ENCODE results near the gene HAVCR1. TPM values are rescaled to one million over a fixed set of nuclear protein-coding genes. Genes with fewer than 3 reads are reported as not detected.
A peak's percentile ranks its signal among the peaks of the same experiment; 100 is the strongest.

The HAVCR1 gene
- total and polyA plus RNA-seq, 2 of the 13 experiments (the other 11 are each of a cell fraction or from before 2014, with no cell fraction given), result 0.93 to 12.3 TPM

DNA sequence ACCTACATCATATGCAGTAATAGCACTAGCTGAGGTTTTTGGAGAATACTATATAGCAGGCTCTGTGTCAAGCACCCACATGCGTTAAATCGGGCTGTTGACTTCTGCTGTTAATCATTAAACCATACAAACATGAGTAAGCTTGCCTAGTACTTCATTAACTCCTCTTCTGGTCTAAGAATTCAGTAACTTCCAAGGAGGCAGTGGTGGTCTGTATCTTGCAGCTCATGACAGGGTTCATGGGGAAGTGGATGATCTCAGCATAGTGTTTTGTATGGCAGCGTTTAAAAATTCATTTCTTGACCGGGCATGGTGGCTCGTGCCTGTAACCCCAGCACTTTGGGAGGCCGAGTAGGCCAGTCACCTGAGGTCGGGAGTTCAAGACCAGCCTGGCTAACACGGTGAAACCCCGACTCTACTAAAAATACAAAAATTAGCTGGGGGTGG, at the start of gene HAVCR1 (continued):
- TF ChIP-seq ZNF816 (CRISPR knock-in tag; IDR thresholded peaks at IDR 0.05; ENCODE audit: borderline replicate concordance) (peak; percentile 19; the same call in 1 of the 2 replicates), KDM6A (CRISPR knock-in tag; IDR thresholded peaks at IDR 0.05; ENCODE audit: low read depth) (peak; percentile 50; the same call in 1 of the 2 replicates), TBX2 (CRISPR knock-in tag; IDR thresholded peaks at IDR 0.05; ENCODE audit: borderline replicate concordance) (peak; percentile 24; the same call in 1 of the 2 replicates), KMT2B (CRISPR knock-in tag; IDR thresholded peaks at IDR 0.05) (peak; percentile 39), POLR2AphosphoS5 (IDR thresholded peaks at IDR 0.05; ENCODE audit: low read depth, low read length) (peak; percentile 79), ZNF446 (CRISPR knock-in tag; IDR thresholded peaks at IDR 0.05) (no peak), ZFY (CRISPR knock-in tag; IDR thresholded peaks at IDR 0.05) (no peak), ZNF790 (CRISPR knock-in tag; IDR thresholded peaks at IDR 0.05; ENCODE audit: borderline replicate concordance) (no peak), SMYD3 (CRISPR knock-in tag; IDR thresholded peaks at IDR 0.05) (peak; percentile 42; the same call in 1 of the 2 replicates), ISL2 (CRISPR knock-in tag; IDR thresholded peaks at IDR 0.05) (peak; percentile 60; the same call in 1 of the 2 replicates), ZNF136 (CRISPR knock-in tag; IDR thresholded peaks at IDR 0.05; ENCODE audit: low read depth) (0 out of 2 replicates have a peak, but pooled peaks have one; percentile 37), MAZ (IDR thresholded peaks at IDR 0.05; ENCODE audit: borderline replicate concordance, low read depth, low read length) (no peak), MAZ (CRISPR knock-in tag; IDR thresholded peaks at IDR 0.05; ENCODE audit: low read depth) (no peak), EHMT2 (IDR thresholded peaks at IDR 0.05; ENCODE audit: borderline replicate concordance, low read depth, low read length) (peak; percentile 80; the same call in 1 of the 2 replicates), PRDM15 (CRISPR knock-in tag; IDR thresholded peaks at IDR 0.05) (no peak), ZGPAT (CRISPR knock-in tag; IDR thresholded peaks at IDR 0.05) (peak; percentile 55; the same call in 1 of the 2 replicates), HOXA3 (CRISPR knock-in tag; IDR thresholded peaks at IDR 0.05) (no peak), MXI1 (IDR thresholded peaks at IDR 0.05; ENCODE audit: borderline replicate concordance, low read depth, low read length) (peak; percentile 28; the same call in 1 of the 3 replicates), ZNF3 (CRISPR knock-in tag; IDR thresholded peaks at IDR 0.05) (peak; percentile 81; the same call in 1 of the 2 replicates)
- TF ChIP-seq, protein P1, sequence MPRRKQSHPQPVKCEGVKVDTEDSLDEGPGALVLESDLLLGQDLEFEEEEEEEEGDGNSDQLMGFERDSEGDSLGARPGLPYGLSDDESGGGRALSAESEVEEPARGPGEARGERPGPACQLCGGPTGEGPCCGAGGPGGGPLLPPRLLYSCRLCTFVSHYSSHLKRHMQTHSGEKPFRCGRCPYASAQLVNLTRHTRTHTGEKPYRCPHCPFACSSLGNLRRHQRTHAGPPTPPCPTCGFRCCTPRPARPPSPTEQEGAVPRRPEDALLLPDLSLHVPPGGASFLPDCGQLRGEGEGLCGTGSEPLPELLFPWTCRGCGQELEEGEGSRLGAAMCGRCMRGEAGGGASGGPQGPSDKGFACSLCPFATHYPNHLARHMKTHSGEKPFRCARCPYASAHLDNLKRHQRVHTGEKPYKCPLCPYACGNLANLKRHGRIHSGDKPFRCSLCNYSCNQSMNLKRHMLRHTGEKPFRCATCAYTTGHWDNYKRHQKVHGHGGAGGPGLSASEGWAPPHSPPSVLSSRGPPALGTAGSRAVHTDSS (CRISPR knock-in tag; conservative IDR thresholded peaks at IDR 0.05), result no peak
- TF ChIP-seq, protein P2, sequence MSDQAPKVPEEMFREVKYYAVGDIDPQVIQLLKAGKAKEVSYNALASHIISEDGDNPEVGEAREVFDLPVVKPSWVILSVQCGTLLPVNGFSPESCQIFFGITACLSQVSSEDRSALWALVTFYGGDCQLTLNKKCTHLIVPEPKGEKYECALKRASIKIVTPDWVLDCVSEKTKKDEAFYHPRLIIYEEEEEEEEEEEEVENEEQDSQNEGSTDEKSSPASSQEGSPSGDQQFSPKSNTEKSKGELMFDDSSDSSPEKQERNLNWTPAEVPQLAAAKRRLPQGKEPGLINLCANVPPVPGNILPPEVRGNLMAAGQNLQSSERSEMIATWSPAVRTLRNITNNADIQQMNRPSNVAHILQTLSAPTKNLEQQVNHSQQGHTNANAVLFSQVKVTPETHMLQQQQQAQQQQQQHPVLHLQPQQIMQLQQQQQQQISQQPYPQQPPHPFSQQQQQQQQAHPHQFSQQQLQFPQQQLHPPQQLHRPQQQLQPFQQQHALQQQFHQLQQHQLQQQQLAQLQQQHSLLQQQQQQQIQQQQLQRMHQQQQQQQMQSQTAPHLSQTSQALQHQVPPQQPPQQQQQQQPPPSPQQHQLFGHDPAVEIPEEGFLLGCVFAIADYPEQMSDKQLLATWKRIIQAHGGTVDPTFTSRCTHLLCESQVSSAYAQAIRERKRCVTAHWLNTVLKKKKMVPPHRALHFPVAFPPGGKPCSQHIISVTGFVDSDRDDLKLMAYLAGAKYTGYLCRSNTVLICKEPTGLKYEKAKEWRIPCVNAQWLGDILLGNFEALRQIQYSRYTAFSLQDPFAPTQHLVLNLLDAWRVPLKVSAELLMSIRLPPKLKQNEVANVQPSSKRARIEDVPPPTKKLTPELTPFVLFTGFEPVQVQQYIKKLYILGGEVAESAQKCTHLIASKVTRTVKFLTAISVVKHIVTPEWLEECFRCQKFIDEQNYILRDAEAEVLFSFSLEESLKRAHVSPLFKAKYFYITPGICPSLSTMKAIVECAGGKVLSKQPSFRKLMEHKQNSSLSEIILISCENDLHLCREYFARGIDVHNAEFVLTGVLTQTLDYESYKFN (CRISPR knock-in tag; conservative IDR thresholded peaks at IDR 0.05), result peak; percentile 85
